Colonic mucosa (tissue), 4 donors: ENCODE data around the gene HLA-DQB1. TPM values are rescaled to one million over a fixed set of nuclear protein-coding genes. Genes with fewer than 3 reads are reported as not detected.
A peak's percentile ranks its signal among the peaks of the same experiment; 100 is the strongest.

Source experiments
- DNase-seq: peaks from one replicate; pipeline ENCODE4 v3.0.0-alpha.2; 2020
- H3K27ac ChIP-seq: fragments of 200-600 bp; one replicate; pipeline ENCODE4 v1.8.0; 2021
- H3K27me3 ChIP-seq: fragments of 200-600 bp; one replicate; pipeline ENCODE4 v1.8.0; 2021
- H3K36me3 ChIP-seq: fragments of 200-600 bp; one replicate; pipeline ENCODE4 v1.8.0; 2021
- H3K4me1 ChIP-seq: fragments of 200-600 bp; one replicate; pipeline ENCODE4 v1.8.0; 2021; ENCODE audit warnings: mild to moderate bottlenecking
- H3K4me3 ChIP-seq: fragments of 200-600 bp; one replicate; pipeline ENCODE4 v1.8.0; 2021
- H3K9ac ChIP-seq, 2 donors: one replicate each; pipeline ENCODE4 v1.7.0; 2013; ENCODE audit warnings: control low read depth in 2 of 2, low read depth in 2 of 2, low read length in 2 of 2
- H3K9me3 ChIP-seq: fragments of 200-600 bp; one replicate; pipeline ENCODE4 v1.8.0; 2021
- CTCF ChIP-seq: fragments of 200-600 bp; IDR thresholded peaks from one replicate; pipeline ENCODE4 v1.8.0; 2022; ENCODE audit warnings: antibody characterized with exemption, mild to moderate bottlenecking
- intact Hi-C: fragments of 100-400 bp; cut with DNase I; formaldehyde crosslinking; loops from one replicate; pipeline ENCODE4 v1.14.1; 2022
- total RNA-seq, 2 donors: library from RNA; stranded (reverse); fragmentation: NEBNext Ultra II Directional in 1 of 2; extraction: Animal tissue kit (Norgen Biotek cat#: 25700) in 1 of 2; gene quantifications; one replicate each; pipeline ENCODE4 v1.2.1, GENCODE V29; 2021
- donor health status: healthy.
- donor health status: DM: no; HTN: no; CAD: no.
- donor health status: DM: no; HTN: no; CAD: no.

The HLA-DQB1 gene
- total RNA-seq, 2 donors from 2014 or later: 1.8 to 6.5 TPM

GRCh38 chr6:32700391-32701040 lies 34.1 kb upstream of the HLA-DQB1 start:
- no peak overlapping the region for H3K9ac ChIP-seq
- H3K9me3 ChIP-seq: no peaks in the 10 kb centered on the region
- H3K36me3 ChIP-seq: no peaks in the 10 kb centered on the region
- peak; percentile 48 for DNase-seq
- TF ChIP-seq CTCF: peak; percentile 57
- H3K27ac ChIP-seq: no peak overlapping the region
- intact Hi-C loops: loop anchor here (5.0 kb wide), 3 partner anchors 87 to 283 kb away; no protein-coding TSS in a partner anchor
- H3K27me3 ChIP-seq: no peaks in the 10 kb centered on the region
- H3K4me3 ChIP-seq: no peak overlapping the region
- no peaks in the 10 kb centered on the region for H3K4me1 ChIP-seq

GRCh38 chr6:32697031-32697430 lies 30.6 kb upstream of the HLA-DQB1 start:
- no peaks in the 10 kb centered on the region for H3K36me3 ChIP-seq
- no peaks in the 10 kb centered on the region for H3K27me3 ChIP-seq
- no peak for TF ChIP-seq CTCF
- no peak for DNase-seq
- no peaks in the 10 kb centered on the region for H3K4me1 ChIP-seq
- no peaks in the 10 kb centered on the region for H3K9me3 ChIP-seq
- no peak overlapping the region for H3K9ac ChIP-seq
- no peak overlapping the region for H3K4me3 ChIP-seq
- H3K27ac ChIP-seq: no peak overlapping the region
- intact Hi-C loops: no loop called here

- H3K4me1 ChIP-seq: no peaks in the 10 kb centered on the region
- no peaks in the 10 kb centered on the region for H3K9me3 ChIP-seq
- peak; percentile 44 for DNase-seq
- no peak overlapping the region for H3K4me3 ChIP-seq
- no peak overlapping the region for H3K27ac ChIP-seq
- intact Hi-C loops: no loop called here
- no peaks in the 10 kb centered on the region for H3K27me3 ChIP-seq
- H3K9ac ChIP-seq: no peak overlapping the region
- no peaks in the 10 kb centered on the region for H3K36me3 ChIP-seq
- peak; percentile 36 for TF ChIP-seq CTCF
Measured at GRCh38 chr6:32692019-32692418, 25.6 kb upstream of the HLA-DQB1 start.

- intact Hi-C loops: no loop called here
- no peak for DNase-seq
- Histone ChIP-seq H3K4me3 (no peak overlapping the region), H3K9me3 (no peaks in the 10 kb centered on the region), H3K27me3 (no peaks in the 10 kb centered on the region), H3K36me3 (no peaks in the 10 kb centered on the region), H3K9ac (no peak overlapping the region), H3K4me1 (no peaks in the 10 kb centered on the region), H3K27ac (no peak overlapping the region)
- no peak for TF ChIP-seq CTCF
Measured at GRCh38 chr6:32689531-32690501, 23.4 kb upstream of the HLA-DQB1 start.

- Histone ChIP-seq H3K36me3 (no peaks in the 10 kb centered on the region), H3K4me1 (no peaks in the 10 kb centered on the region), H3K27ac (no peak overlapping the region), H3K4me3 (no peak overlapping the region), H3K27me3 (no peaks in the 10 kb centered on the region), H3K9me3 (no peaks in the 10 kb centered on the region), H3K9ac (no peak overlapping the region)
- intact Hi-C loops: no loop called here
- no peak for TF ChIP-seq CTCF
- DNase-seq: no peak
Measured at GRCh38 chr6:32685603-32686002, 19.1 kb upstream of the HLA-DQB1 start.
